GM12891 (cell line): Measurements from ENCODE around the gene BAIAP2.

Experiments used
- POLR2A ChIP-seq: IDR thresholded peaks from 2 replicates; pipeline ENCODE4 v1.6.1; 2011; ENCODE audit warnings: low read depth, low read length, control low read depth
- POLR2AphosphoS5 ChIP-seq: IDR thresholded peaks from 2 replicates; pipeline ENCODE4 v1.6.1; 2011; ENCODE audit warnings: low read depth, low read length, control low read depth

DNA sequence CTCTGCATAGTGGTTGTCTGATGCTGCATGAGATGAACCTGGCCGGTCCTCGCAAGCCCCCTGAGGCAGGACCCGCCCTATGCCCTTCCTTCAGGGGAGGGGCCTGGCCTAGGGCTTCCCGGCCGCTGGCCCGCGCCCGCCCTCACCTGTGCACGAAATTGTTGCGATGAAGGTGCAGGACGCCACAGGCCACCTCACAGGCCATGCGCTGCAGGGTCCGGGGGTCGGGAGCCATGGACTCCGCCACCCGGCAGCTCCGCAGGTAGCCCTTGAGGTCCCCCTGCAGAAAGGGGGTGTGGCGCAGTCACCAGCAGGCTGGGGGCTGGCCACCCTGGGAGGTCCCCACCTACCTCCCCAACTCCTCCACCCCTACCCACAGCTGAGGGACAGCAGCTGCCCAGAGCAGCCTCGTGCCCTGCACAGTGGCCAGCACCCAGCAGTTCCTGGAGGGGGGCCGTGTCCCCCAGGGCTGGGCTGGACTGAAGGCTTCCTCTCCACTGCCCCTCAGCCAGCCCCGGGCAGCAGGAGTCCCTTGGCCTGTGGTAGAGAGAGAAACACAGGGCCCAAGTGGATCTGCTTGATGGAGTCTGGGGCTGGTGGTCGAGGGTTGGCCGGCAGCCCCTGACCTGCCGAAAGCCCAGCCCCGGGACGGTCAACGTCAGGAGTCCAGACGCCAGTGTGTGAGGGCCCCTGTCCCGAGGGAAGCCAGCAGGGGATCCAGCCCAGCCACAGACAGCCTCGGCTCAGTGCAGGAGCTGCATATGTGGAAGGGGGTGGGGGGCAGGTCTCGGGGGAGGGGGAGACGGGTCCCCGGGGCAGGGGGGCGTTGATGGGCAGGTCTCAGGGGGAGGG lies 91.6 kb downstream of the BAIAP2 start:
- no peak for TF ChIP-seq POLR2A
- TF ChIP-seq POLR2AphosphoS5 = no peak
